Stomach smooth muscle (tissue), 2 donors: ENCODE results near the gene PARD6B.
"Not testable (repeated sequence)": the region's sequence is repeated elsewhere in the genome, so short reads cannot be mapped to it uniquely, and the experiment has no call there.

Source experiments
- H3K27ac ChIP-seq: one replicate; pipeline ENCODE4 v1.7.0; 2013; ENCODE audit warnings: mild to moderate bottlenecking, low read length, inconsistent platforms
- H3K27me3 ChIP-seq, 2 donors: one replicate each; pipeline ENCODE4 v1.7.0; 2013; ENCODE audit warnings: low read length in 2 of 2; ENCODE audit not compliant: insufficient read depth in 2 of 2, control insufficient read depth in 1 of 2
- H3K36me3 ChIP-seq, 2 donors: one replicate each; pipeline ENCODE4 v1.7.0; 2013; ENCODE audit warnings: low read length in 2 of 2; ENCODE audit not compliant: control insufficient read depth in 2 of 2, insufficient read depth in 2 of 2
- H3K4me1 ChIP-seq: one replicate; pipeline ENCODE4 v1.7.0; 2013; ENCODE audit warnings: low read length; ENCODE audit not compliant: control insufficient read depth, insufficient read depth
- H3K4me3 ChIP-seq, 2 donors: one replicate each; pipeline ENCODE4 v1.7.0; 2013; ENCODE audit warnings: low read length in 2 of 2
- H3K9ac ChIP-seq, 2 donors: one replicate each; pipeline ENCODE4 v1.7.0; 2013; ENCODE audit warnings: low read length in 2 of 2, mild to moderate bottlenecking in 1 of 2
- H3K9me3 ChIP-seq, 2 donors: one replicate each; pipeline ENCODE4 v1.7.0; 2013; ENCODE audit warnings: low read length in 2 of 2; ENCODE audit not compliant: control insufficient read depth in 2 of 2
- donor health status: healthy.
- donor health status: Pancreatic carcinoma.

The PARD6B gene

GRCh38 chr20:50794181-50794845, 62.9 kb downstream of the PARD6B start:
- no peaks in the 10 kb centered on the region for H3K36me3 ChIP-seq
- H3K9ac ChIP-seq = peak overlapping the region in 1 of 2 donors; percentile 48
- no peak overlapping the region for H3K27ac ChIP-seq
- H3K4me3 ChIP-seq = peak overlapping the region; percentile 56 to 83
- H3K4me1 ChIP-seq = peaks cover 38% of the 10 kb centered on the region
- no peaks in the 10 kb centered on the region for H3K27me3 ChIP-seq
- no peaks in the 10 kb centered on the region for H3K9me3 ChIP-seq

GRCh38 chr20:50794846-50795634, 63.7 kb downstream of the PARD6B start, which contains the start of gene BCAS4:
TSS of gene BCAS4 (plus strand) at chr20:50795061. CDS start at chr20:50795084, 23 bp downstream.
- Histone ChIP-seq H3K4me3 (peak within 1 kb of the TSS; percentile 77 to 83), H3K27ac (no peak within 1 kb of the TSS), H3K9ac (peak within 1 kb of the TSS; percentile 62 to 66), H3K36me3 (no peaks in the 10 kb centered on the region), H3K9me3 (no peaks in the 10 kb centered on the region), H3K4me1 (peaks cover 35% of the 10 kb centered on the region), H3K27me3 (no peaks in the 10 kb centered on the region)

DNA sequence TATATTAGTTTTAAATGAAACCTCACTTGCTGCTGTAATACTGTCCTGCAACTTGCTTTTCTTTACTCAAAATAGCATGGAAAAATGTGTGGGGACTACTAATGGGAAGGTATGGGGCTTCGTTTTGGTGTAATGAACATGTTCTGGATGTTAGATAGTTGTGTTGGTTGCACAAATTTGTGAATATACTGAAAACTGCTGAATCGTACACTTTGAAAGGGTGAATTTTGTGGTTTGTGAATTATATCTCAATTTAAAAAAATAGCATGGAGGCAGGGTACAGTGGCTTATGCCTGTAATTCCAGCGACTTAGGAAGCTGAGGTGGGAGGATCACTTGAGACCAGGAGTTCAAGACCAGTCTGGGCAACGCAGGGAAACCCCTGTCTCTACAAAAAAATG, 65.8 kb downstream of the PARD6B start:
- Histone ChIP-seq H3K9ac (no peak overlapping the region), H3K4me3 (no peak overlapping the region), H3K36me3 (no peaks in the 10 kb centered on the region), H3K9me3 (no peaks in the 10 kb centered on the region), H3K27me3 (no peaks in the 10 kb centered on the region), H3K4me1 (peaks cover 21% of the 10 kb centered on the region), H3K27ac (no peak overlapping the region)

- Histone ChIP-seq H3K9me3 (no peaks in the 10 kb centered on the region), H3K4me1 (peaks cover 10% of the 10 kb centered on the region), H3K27me3 (no peaks in the 10 kb centered on the region), H3K27ac (peak overlapping the region; percentile 24), H3K36me3 (no peaks in the 10 kb centered on the region), H3K9ac (no peak overlapping the region), H3K4me3 (no peak overlapping the region)
These were observed 67.3 kb downstream of the PARD6B start for GRCh38 chr20:50798650-50799049.

DNA sequence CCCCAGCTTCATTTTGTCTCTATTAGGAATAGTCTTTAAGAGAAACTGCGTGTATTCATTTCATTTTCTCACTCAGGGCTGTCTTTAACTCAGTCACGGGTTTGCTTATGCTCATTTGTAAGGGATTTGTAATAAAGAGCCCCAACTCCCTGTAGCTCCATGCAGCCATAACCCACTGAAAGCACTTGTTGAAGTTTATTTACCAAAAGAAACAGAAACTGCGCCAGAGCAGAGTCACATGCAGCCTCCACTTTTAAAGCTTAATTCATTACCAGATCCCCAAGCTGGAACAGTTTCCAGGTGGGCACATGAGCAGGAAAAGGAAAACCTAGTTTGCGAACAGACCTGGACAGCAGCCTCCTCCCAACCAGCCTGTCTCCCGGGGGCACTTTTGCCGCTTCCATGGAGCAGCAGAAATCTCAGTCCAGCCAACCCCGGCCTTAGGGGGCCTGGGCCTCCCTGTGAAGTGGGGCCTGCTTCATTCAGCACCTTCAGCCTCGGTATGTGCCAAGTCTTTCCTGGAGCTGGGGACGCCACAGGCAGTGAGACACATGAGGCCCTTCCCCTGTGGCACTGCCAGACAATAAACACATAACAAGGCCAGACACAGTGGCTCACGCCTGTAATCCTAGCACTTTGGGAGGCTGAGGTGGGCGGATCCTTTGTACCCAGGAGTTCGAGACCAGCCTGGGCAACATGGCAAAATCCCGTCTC, 68.0 kb downstream of the PARD6B start:
- H3K27ac ChIP-seq = peak overlapping the region; percentile 24
- H3K4me3 ChIP-seq = no peak overlapping the region

DNA sequence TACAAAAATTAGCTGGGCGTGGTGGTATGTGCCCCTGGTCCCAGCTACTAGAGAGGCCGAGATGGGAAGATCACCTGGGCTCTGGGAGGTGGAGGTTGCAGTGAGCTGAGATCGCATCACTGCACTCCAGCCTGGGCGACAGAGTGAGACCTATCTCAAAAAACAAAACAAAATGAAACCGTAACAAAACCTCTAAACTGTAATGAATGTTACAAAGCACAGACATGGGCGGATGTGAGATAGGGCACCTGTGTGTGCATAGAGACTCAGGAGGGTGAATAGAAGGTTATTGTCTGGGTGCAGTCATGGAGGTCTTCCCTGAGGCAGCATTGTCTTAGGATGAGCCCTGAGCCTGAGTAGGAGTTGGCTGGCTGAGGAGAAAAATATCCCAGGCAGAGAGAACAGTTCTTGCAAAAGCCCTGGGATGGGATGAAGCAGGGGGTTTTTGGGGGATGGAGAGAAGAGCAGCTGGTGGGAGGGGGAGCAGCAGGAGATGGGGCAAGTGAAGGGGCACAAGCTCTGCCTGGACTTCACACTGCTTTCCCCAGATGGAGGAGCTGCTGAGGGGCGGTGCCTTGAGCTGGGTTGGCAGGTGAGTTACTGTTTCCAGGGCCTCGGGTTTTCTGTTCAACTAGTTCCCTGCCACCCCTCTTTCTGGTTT, 68.6 kb downstream of the PARD6B start:
- Histone ChIP-seq H3K36me3 (no peaks in the 10 kb centered on the region), H3K27ac (no peak overlapping the region), H3K4me3 (no peak overlapping the region), H3K9me3 (no peaks in the 10 kb centered on the region), H3K4me1 (peaks cover 5% of the 10 kb centered on the region), H3K9ac (no peak overlapping the region), H3K27me3 (no peaks in the 10 kb centered on the region)

More for the DNA sequence above, 68.0 kb downstream of the PARD6B start:
- Histone ChIP-seq H3K36me3 (no peaks in the 10 kb centered on the region), H3K9me3 (no peaks in the 10 kb centered on the region), H3K9ac (peak overlapping the region in 1 of 2 donors; percentile 13), H3K27me3 (no peaks in the 10 kb centered on the region), H3K4me1 (peaks cover 6% of the 10 kb centered on the region)

- H3K4me3 ChIP-seq, H3K9ac ChIP-seq, H3K36me3 ChIP-seq, H3K9me3 ChIP-seq, H3K27me3 ChIP-seq, H3K27ac ChIP-seq, H3K4me1 ChIP-seq: not testable (repeated sequence)
These were observed 69.8 kb downstream of the PARD6B start for GRCh38 chr20:50800986-50801746.

GRCh38 chr20:50801747-50802125, 70.4 kb downstream of the PARD6B start:
- H3K27ac ChIP-seq = no peak overlapping the region
- no peaks in the 10 kb centered on the region for H3K36me3 ChIP-seq
- no peak overlapping the region for H3K9ac ChIP-seq
- H3K4me3 ChIP-seq = no peak overlapping the region
- no peaks in the 10 kb centered on the region for H3K27me3 ChIP-seq
- H3K4me1 ChIP-seq = peaks cover 2% of the 10 kb centered on the region
- no peaks in the 10 kb centered on the region for H3K9me3 ChIP-seq

DNA sequence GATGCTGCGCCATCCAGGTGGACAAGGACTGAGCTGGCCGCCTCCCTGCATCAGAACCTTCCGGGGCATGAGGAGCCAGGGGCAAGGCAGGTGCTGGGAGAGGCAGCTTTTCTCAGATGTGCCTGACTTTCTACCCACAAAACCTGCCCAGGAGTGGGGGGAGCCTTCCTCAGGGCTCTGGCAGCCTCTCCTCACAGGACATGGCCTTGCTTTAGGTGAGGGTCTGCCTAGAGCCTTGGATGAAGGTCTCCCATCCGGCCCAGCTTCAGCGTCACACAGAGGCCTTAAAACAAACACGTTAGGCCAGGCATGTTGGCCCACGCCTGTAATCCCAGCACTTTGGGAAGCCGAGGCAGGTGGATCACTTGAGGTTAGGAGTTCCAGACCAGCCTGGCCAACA, 70.9 kb downstream of the PARD6B start:
- H3K27me3 ChIP-seq = no peaks in the 10 kb centered on the region
- H3K36me3 ChIP-seq = no peaks in the 10 kb centered on the region
- H3K9me3 ChIP-seq = no peaks in the 10 kb centered on the region
- H3K4me3 ChIP-seq = no peak overlapping the region
- H3K4me1 ChIP-seq = peaks cover 2% of the 10 kb centered on the region
- no peak overlapping the region for H3K9ac ChIP-seq
- H3K27ac ChIP-seq = no peak overlapping the region
